Activated CD4-positive, CD25-positive, alpha-beta regulatory T cell treated with anti-CD3 and anti-CD28 coated beads, Interleukin-2, amount 50 U/mL, for 16 hours (primary cell): ENCODE data around the gene ZNF581.

Source experiments
- DNase-seq: peaks from one replicate; pipeline ENCODE4 v3.0.0-alpha.2; 2020; ENCODE audit warnings: low read depth, low spot score

ZNF581 gene

GRCh38 chr19:55679343-55680257 is 36.2 kb downstream of the ZNF581 start:
- DNase-seq: no peak

- no peak for DNase-seq
These were observed 37.1 kb downstream of the ZNF581 start for GRCh38 chr19:55680339-55681130.

GRCh38 chr19:55681131-55682092 is 38.0 kb downstream of the ZNF581 start:
- no peak for DNase-seq

GRCh38 chr19:55683449-55684261 is 40.2 kb downstream of the ZNF581 start:
- no peak for DNase-seq

- DNase-seq: no peak
These were observed 41.7 kb downstream of the ZNF581 start for GRCh38 chr19:55684946-55685681.

GRCh38 chr19:55685776-55686175 is 42.3 kb downstream of the ZNF581 start:
- no peak for DNase-seq

GRCh38 chr19:55686311-55687050 is 43.0 kb downstream of the ZNF581 start:
- no peak for DNase-seq

- DNase-seq: no peak
These were observed 44.1 kb downstream of the ZNF581 start for GRCh38 chr19:55687281-55688201.

GRCh38 chr19:55688422-55689218 is 45.2 kb downstream of the ZNF581 start:
- no peak for DNase-seq

- DNase-seq: no peak
These were observed 46.1 kb downstream of the ZNF581 start for GRCh38 chr19:55689411-55690108.

- DNase-seq: no peak
These were observed 46.8 kb downstream of the ZNF581 start for GRCh38 chr19:55690109-55690768.

- DNase-seq: no peak
These were observed 47.5 kb downstream of the ZNF581 start for GRCh38 chr19:55690769-55691545.

- DNase-seq: no peak
These were observed 48.4 kb downstream of the ZNF581 start for GRCh38 chr19:55691561-55692481.

GRCh38 chr19:55692681-55693081 is 49.2 kb downstream of the ZNF581 start:
- no peak for DNase-seq
